Keratinocyte (primary cell): ENCODE results near the gene TARS3. TPM values are rescaled to one million over a fixed set of nuclear protein-coding genes. Genes with fewer than 3 reads are reported as not detected.

ENCODE experiments used
- DNase-seq: peaks from one replicate; pipeline ENCODE4 v3.0.0-alpha.2; 2011; ENCODE audit warnings: low read depth, missing footprints, low spot score
- FAIRE-seq: peaks from 2 replicates; lab custom pipeline; 2011; peaks lifted over from hg19 to GRCh38; lab: Jason Lieb, UNC
- H2AFZ ChIP-seq: 2 replicates; pipeline ENCODE4 v1.6.0; 2012; ENCODE audit warnings: low read length, control low read depth, inconsistent platforms; ENCODE audit not compliant: control insufficient read depth
- H3K27ac ChIP-seq: 2 replicates; pipeline ENCODE4 v1.5.1; 2011; ENCODE audit warnings: low read length; ENCODE audit not compliant: control insufficient read depth, insufficient read depth
- H3K27me3 ChIP-seq: 3 replicates; pipeline ENCODE4 v1.6.0; 2011; ENCODE audit warnings: low read length; ENCODE audit not compliant: control insufficient read depth, insufficient read depth; ENCODE audit errors: extremely low read depth
- H3K36me3 ChIP-seq, 2 experiments: 2 replicates in 1 of 2; 3 replicates in 1 of 2; pipeline ENCODE4 v1.5.1; 2011; ENCODE audit warnings: low read length in 2 of 2, mild to moderate bottlenecking in 1 of 2; ENCODE audit not compliant: control insufficient read depth in 2 of 2, insufficient read depth in 2 of 2; ENCODE audit errors: extremely low read depth in 1 of 2
- H3K4me1 ChIP-seq: 3 replicates; pipeline ENCODE4 v1.5.1; 2011; ENCODE audit warnings: low read length; ENCODE audit not compliant: control insufficient read depth, insufficient read depth; ENCODE audit errors: extremely low read depth
- H3K4me2 ChIP-seq: 3 replicates; pipeline ENCODE4 v1.6.0; 2011; ENCODE audit warnings: low read depth, low read length; ENCODE audit not compliant: control insufficient read depth, insufficient read depth; ENCODE audit errors: extremely low read depth
- H3K4me3 ChIP-seq, 3 experiments: fragments of 200-600 bp in 1 of 3; sonication (generic) in 1 of 3; 2 replicates in 2 of 3; 3 replicates in 1 of 3; pipeline ENCODE4 v1.5.1; 2011 to 2016; ENCODE audit warnings: low read length in 3 of 3, mild to moderate bottlenecking in 3 of 3, control low read depth in 2 of 3, inconsistent platforms in 1 of 3, low read depth in 1 of 3, mixed read lengths in 1 of 3, mixed run types in 1 of 3, moderate library complexity in 1 of 3; ENCODE audit not compliant: control insufficient read depth in 2 of 3, insufficient read depth in 2 of 3; ENCODE audit errors: extremely low read depth in 1 of 3
- H3K79me2 ChIP-seq: 2 replicates; pipeline ENCODE4 v1.6.0; 2012; ENCODE audit warnings: low read length; ENCODE audit not compliant: control insufficient read depth, insufficient read depth
- H3K9ac ChIP-seq: 3 replicates; pipeline ENCODE4 v1.6.0; 2011; ENCODE audit warnings: low read length; ENCODE audit not compliant: control insufficient read depth, insufficient read depth; ENCODE audit errors: extremely low read depth
- H3K9me1 ChIP-seq: 3 replicates; pipeline ENCODE4 v1.6.0; 2011; ENCODE audit warnings: low read length; ENCODE audit not compliant: control insufficient read depth, insufficient read depth; ENCODE audit errors: extremely low read depth
- H3K9me3 ChIP-seq: 2 replicates; pipeline ENCODE4 v1.5.1; 2012; ENCODE audit warnings: low read depth, low read length; ENCODE audit not compliant: control insufficient read depth
- H4K20me1 ChIP-seq: 3 replicates; pipeline ENCODE4 v1.6.0; 2011; ENCODE audit warnings: low read length; ENCODE audit not compliant: control insufficient read depth, insufficient read depth; ENCODE audit errors: extremely low read depth
- EZH2 ChIP-seq: IDR thresholded peaks from one replicate; pipeline ENCODE4 v1.6.1; 2012; ENCODE audit warnings: inconsistent platforms, mild to moderate bottlenecking, low read length, moderate library complexity
- dilution Hi-C: fragments of 300-500 bp; cut with MboI; formaldehyde crosslinking; loops from one replicate; pipeline ENCODE4 v1.7.0; 2020; ENCODE audit warnings: low sequenced_read_pairs; ENCODE audit not compliant: extremely low pct_ligation_motif_present
- polyA plus RNA-seq, 5 experiments: library from polyadenylated mRNA; depleted of rRNA in 3 of 5; stranded (reverse) in 3 of 5; stranded (forward) in 1 of 5; unstranded in 1 of 5; fragments of >200 nt; gene quantifications; 1 replicate in 1 of 5; 2 replicates in 3 of 5; 3 replicates in 1 of 5; pipeline versions ENCODE4 v1.2.1 to v1.2.3, GENCODE V29; 2011 to 2012; ENCODE audit warnings: missing spikeins in 2 of 5, low read depth in 1 of 5, low replicate concordance in 1 of 5
- TF ChIP-seq, protein P1 (sequence below), 3 experiments: IDR thresholded peaks in 1 of 3; conservative IDR thresholded peaks in 1 of 3; optimal IDR thresholded peaks in 1 of 3; 2 replicates in 2 of 3; 3 replicates in 1 of 3; pipeline versions ENCODE3 to v1.5.1; 2011; ENCODE audit warnings: low read length in 3 of 3, mild to moderate bottlenecking in 3 of 3, moderate library complexity in 2 of 3, control low read depth in 1 of 3, inconsistent platforms in 1 of 3; ENCODE audit not compliant: insufficient read depth in 2 of 3; ENCODE audit errors: extremely low read depth in 1 of 3

The TARS3 gene
- polyA plus RNA-seq, 1 donor (not counting 4 experiments of a cell fraction or from before 2014, with no cell fraction given) = 3.9 TPM

GRCh38 chr15:101651554-101652097 lies 72.6 kb downstream of the TARS3 start:
- DNase-seq (no peak), FAIRE-seq (no peak)
- peak overlapping the region; percentile 93 for H3K27ac ChIP-seq
- H3K36me3 ChIP-seq = peaks cover 6 to 11% of the 10 kb centered on the region in 2 experiments
- H3K4me3 ChIP-seq = peak overlapping the region; percentile 73 to 98 (median 93)
- dilution Hi-C loops = no loop called here
- peaks cover 10% of the 10 kb centered on the region for H3K4me1 ChIP-seq
- H2AFZ ChIP-seq = peak overlapping the region; percentile 94
- peak overlapping the region; percentile 95 for H3K9ac ChIP-seq
- H3K4me2 ChIP-seq = peak overlapping the region; percentile 97
- H3K9me1 ChIP-seq = no peaks in the 10 kb centered on the region
- H3K9me3 ChIP-seq = no peaks in the 10 kb centered on the region
- H3K27me3 ChIP-seq = no peaks in the 10 kb centered on the region
- TF ChIP-seq EZH2 = no peak
- TF ChIP-seq, protein P1, sequence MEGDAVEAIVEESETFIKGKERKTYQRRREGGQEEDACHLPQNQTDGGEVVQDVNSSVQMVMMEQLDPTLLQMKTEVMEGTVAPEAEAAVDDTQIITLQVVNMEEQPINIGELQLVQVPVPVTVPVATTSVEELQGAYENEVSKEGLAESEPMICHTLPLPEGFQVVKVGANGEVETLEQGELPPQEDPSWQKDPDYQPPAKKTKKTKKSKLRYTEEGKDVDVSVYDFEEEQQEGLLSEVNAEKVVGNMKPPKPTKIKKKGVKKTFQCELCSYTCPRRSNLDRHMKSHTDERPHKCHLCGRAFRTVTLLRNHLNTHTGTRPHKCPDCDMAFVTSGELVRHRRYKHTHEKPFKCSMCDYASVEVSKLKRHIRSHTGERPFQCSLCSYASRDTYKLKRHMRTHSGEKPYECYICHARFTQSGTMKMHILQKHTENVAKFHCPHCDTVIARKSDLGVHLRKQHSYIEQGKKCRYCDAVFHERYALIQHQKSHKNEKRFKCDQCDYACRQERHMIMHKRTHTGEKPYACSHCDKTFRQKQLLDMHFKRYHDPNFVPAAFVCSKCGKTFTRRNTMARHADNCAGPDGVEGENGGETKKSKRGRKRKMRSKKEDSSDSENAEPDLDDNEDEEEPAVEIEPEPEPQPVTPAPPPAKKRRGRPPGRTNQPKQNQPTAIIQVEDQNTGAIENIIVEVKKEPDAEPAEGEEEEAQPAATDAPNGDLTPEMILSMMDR (optimal IDR thresholded peaks at IDR 0.05 in 1 of 3, IDR thresholded peaks at IDR 0.05 in 1 of 3, conservative IDR thresholded peaks at IDR 0.05 in 1 of 3; ENCODE audit: extremely low read depth in 1 of 3, insufficient read depth in 2 of 3, low read length in 3 of 3) = no peak
- peaks cover 39% of the 10 kb centered on the region for H3K79me2 ChIP-seq
- H4K20me1 ChIP-seq = no peaks in the 10 kb centered on the region

DNA sequence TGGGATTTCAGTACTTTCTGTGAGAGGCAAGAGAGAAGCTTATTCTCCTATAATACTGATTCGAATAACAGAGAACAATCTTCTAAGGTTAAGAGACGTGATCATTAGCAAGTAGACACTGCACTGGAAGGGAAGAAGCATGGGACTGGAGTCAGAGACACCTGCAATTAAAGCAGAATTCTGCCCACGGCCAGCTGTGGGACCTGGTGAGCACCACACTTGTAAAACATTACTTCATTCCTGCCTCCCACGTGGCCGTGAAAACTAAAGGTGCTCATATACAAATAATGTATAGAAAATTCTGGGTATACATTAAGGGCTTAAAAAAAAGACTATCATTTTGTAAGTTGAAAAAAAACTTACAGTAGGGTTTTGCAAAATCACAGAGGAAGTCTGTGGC lies 74.1 kb downstream of the TARS3 start:
- no peaks in the 10 kb centered on the region for H3K9me1 ChIP-seq
- H3K36me3 ChIP-seq = peaks cover 6 to 14% of the 10 kb centered on the region in 2 experiments
- no peak overlapping the region for H2AFZ ChIP-seq
- no peaks in the 10 kb centered on the region for H4K20me1 ChIP-seq
- no peak for TF ChIP-seq EZH2
- TF ChIP-seq, protein P1 (optimal IDR thresholded peaks at IDR 0.05 in 1 of 3, IDR thresholded peaks at IDR 0.05 in 1 of 3, conservative IDR thresholded peaks at IDR 0.05 in 1 of 3; ENCODE audit: extremely low read depth in 1 of 3, insufficient read depth in 2 of 3, low read length in 3 of 3) = no peak
- no peak overlapping the region for H3K4me3 ChIP-seq
- H3K9ac ChIP-seq = no peak overlapping the region
- H3K27me3 ChIP-seq = no peaks in the 10 kb centered on the region
- peaks cover 41% of the 10 kb centered on the region for H3K79me2 ChIP-seq
- FAIRE-seq (no peak), DNase-seq (no peak)
- no peaks in the 10 kb centered on the region for H3K9me3 ChIP-seq
- peaks cover 10% of the 10 kb centered on the region for H3K4me1 ChIP-seq
- H3K4me2 ChIP-seq = peak overlapping the region; percentile 97
- no peak overlapping the region for H3K27ac ChIP-seq
- dilution Hi-C loops = no loop called here
